K562 (cell line): ENCODE measurements around the gene GPR55. TPM values are rescaled to one million over a fixed set of nuclear protein-coding genes. Genes with fewer than 3 reads are reported as not detected.

Experiments
- ATAC-seq: fragments of 200-7000 bp; cut with Tn5 transposase; 3 replicates; pipeline ENCODE4 v1.9.1; 2020; ENCODE audit warnings: moderate library complexity
- BruUV-seq: library from RNA; stranded (reverse); fragments of 400-500 nt; replicated peaks from 2 replicates; lab custom pipeline; 2021; lab: Mats Ljungman, UMichigan
- CTCF ChIA-PET: fragments of 300-600 bp; formaldehyde crosslinking; extraction: SDS; loops from one replicate; lab custom pipeline; 2021; ENCODE audit warnings: low intra/inter-chr PET ratio; lab: Yijun Ruan, JAX
- POLR2A ChIA-PET: fragments of 300-600, 350-650 bp; sonication (Branson Sonifier 250); formaldehyde crosslinking; extraction: SDS; loops from one replicate; lab custom pipeline; 2021; ENCODE audit warnings: antibody characterized with exemption, inconsistent platforms; lab: Yijun Ruan, JAX
- DNase-seq, 4 experiments: peaks; one replicate each; pipeline versions ENCODE4 v3.0.0 to v3.0.0-alpha.2; 2011 to 2018; ENCODE audit warnings: low spot score in 3 of 4, mixed read lengths in 3 of 4; ENCODE audit errors: extremely low read depth in 1 of 4
- FAIRE-seq: peaks from 2 replicates; lab custom pipeline; 2011; peaks lifted over from hg19 to GRCh38; lab: Jason Lieb, UNC
- H2AFZ ChIP-seq: 2 replicates; pipeline ENCODE4 v1.6.0; 2011; ENCODE audit warnings: low read depth, low read length, control low read depth, inconsistent platforms
- H3K27ac ChIP-seq: fragments of 200-600 bp; 3 replicates; pipeline ENCODE4 v1.8.0; 2011; ENCODE audit warnings: low read depth, mild to moderate bottlenecking, control low read depth, inconsistent platforms, low read length, moderate library complexity, mixed read lengths; ENCODE audit errors: extremely low read depth
- H3K27me3 ChIP-seq, 2 experiments: fragments of 300-600 bp in 1 of 2; 2 replicates in 1 of 2; 3 replicates in 1 of 2; pipeline versions ENCODE4 v1.6.0 to v1.8.0; 2011; ENCODE audit warnings: inconsistent platforms in 2 of 2, low read length in 2 of 2, mild to moderate bottlenecking in 1 of 2, mixed read lengths in 1 of 2, moderate library complexity in 1 of 2; ENCODE audit not compliant: control insufficient read depth in 2 of 2, insufficient read depth in 2 of 2
- H3K36me3 ChIP-seq: fragments of 300-600 bp; 3 replicates; pipeline ENCODE4 v1.8.0; 2011; ENCODE audit warnings: mild to moderate bottlenecking, low read length, inconsistent platforms; ENCODE audit not compliant: control insufficient read depth, insufficient read depth
- H3K4me1 ChIP-seq, 2 experiments: fragments of 200-600 bp in 1 of 2; replicated peaks in 1 of 2; 2 replicates in 1 of 2; 3 replicates in 1 of 2; pipeline versions ENCODE4 v1.5.1 to v1.8.0; 2011; ENCODE audit warnings: inconsistent platforms in 2 of 2, low read length in 2 of 2, mild to moderate bottlenecking in 1 of 2, mixed read lengths in 1 of 2, moderate library complexity in 1 of 2; ENCODE audit not compliant: control insufficient read depth in 2 of 2, insufficient read depth in 2 of 2
- H3K4me2 ChIP-seq: 2 replicates; pipeline ENCODE4 v1.6.1; 2011; ENCODE audit warnings: low read length, control low read depth, inconsistent platforms, mixed read lengths; ENCODE audit not compliant: insufficient read depth
- H3K4me3 ChIP-seq: fragments of 200-600 bp; sonication (generic), shearing (Covaris generic); 2 replicates; pipeline ENCODE4 v1.5.1; 2016; ENCODE audit warnings: control low read depth, inconsistent platforms
- H3K79me2 ChIP-seq: fragments of 200-600 bp; 3 replicates; pipeline ENCODE4 v1.8.0; 2011; ENCODE audit warnings: low read length, inconsistent platforms; ENCODE audit not compliant: control insufficient read depth, insufficient read depth
- H3K9ac ChIP-seq, 2 experiments: 2 replicates each; pipeline versions ENCODE4 v1.6.0 to v1.6.1; 2011; ENCODE audit warnings: low read depth in 2 of 2, low read length in 2 of 2, control low read depth in 1 of 2, inconsistent platforms in 1 of 2, mild to moderate bottlenecking in 1 of 2, mixed read lengths in 1 of 2; ENCODE audit not compliant: insufficient read depth in 1 of 2
- H3K9me1 ChIP-seq: one replicate; pipeline ENCODE4 v1.6.0; 2011; ENCODE audit warnings: inconsistent platforms, mild to moderate bottlenecking, low read length, moderate library complexity; ENCODE audit not compliant: control insufficient read depth, insufficient read depth
- H3K9me3 ChIP-seq: replicated peaks from 2 replicates; pipeline ENCODE4 v1.5.1; 2011; ENCODE audit warnings: low read depth, low read length, inconsistent platforms; ENCODE audit not compliant: control insufficient read depth, insufficient read depth
- H4K20me1 ChIP-seq: replicated peaks from 2 replicates; pipeline ENCODE4 v1.6.1; 2011; ENCODE audit warnings: low read length, inconsistent platforms, mixed read lengths; ENCODE audit not compliant: control insufficient read depth, insufficient read depth
- E2F4 ChIP-seq: sonication (generic); formaldehyde crosslinking; IDR thresholded peaks from 2 replicates; pipeline ENCODE4 v1.8.0; 2022; ENCODE audit warnings: mild to moderate bottlenecking, low read depth, missing genetic modification reagents
- ELF1 ChIP-seq: fragments of 200-800 bp; sonication (Bioruptor generic); IDR thresholded peaks from 2 replicates; pipeline ENCODE4 v1.6.1; 2016; ENCODE audit warnings: missing genetic modification characterization, missing compliant biosample characterization
- GTF2F1 ChIP-seq: IDR thresholded peaks from 2 replicates; pipeline ENCODE4 v1.6.1; 2011; ENCODE audit warnings: low read depth, low read length, improper control_type of control experiment
- HDGF ChIP-seq: fragments of 450-650 bp; IDR thresholded peaks from 2 replicates; pipeline ENCODE4 v1.6.1; 2016
- HNRNPLL ChIP-seq: fragments of 200-400 bp; formaldehyde crosslinking; IDR thresholded peaks from 2 replicates; pipeline ENCODE4 v1.6.1; 2017; ENCODE audit warnings: low read length, low read depth, mild to moderate bottlenecking; ENCODE audit not compliant: poor library complexity, severe bottlenecking
- MCM2 ChIP-seq: fragments of 450-650 bp; IDR thresholded peaks from 2 replicates; pipeline ENCODE4 v1.6.1; 2017; ENCODE audit warnings: low read depth, mild to moderate bottlenecking
- MTA1 ChIP-seq: fragments of 450-650 bp; IDR thresholded peaks from 2 replicates; pipeline ENCODE4 v1.6.1; 2017; ENCODE audit warnings: borderline replicate concordance
- NRF1 ChIP-seq, 2 experiments: fragments of 450-650 bp; IDR thresholded peaks in 1 of 2; conservative IDR thresholded peaks in 1 of 2; 2 replicates each; pipeline ENCODE4 v1.6.1; 2014; ENCODE audit warnings: mild to moderate bottlenecking in 2 of 2
- POU5F1 ChIP-seq: fragments of 150-350 bp; IDR thresholded peaks from 2 replicates; pipeline ENCODE4 v1.6.1; 2014; ENCODE audit warnings: borderline replicate concordance, low read length, low read depth, mild to moderate bottlenecking; ENCODE audit not compliant: partially characterized antibody
- PRMT5 ChIP-seq: sonication (generic); formaldehyde crosslinking; IDR thresholded peaks from 2 replicates; pipeline ENCODE4 v1.5.0; 2020; ENCODE audit warnings: missing genetic modification reagents
- RAD21 ChIP-seq, 2 experiments: fragments of 250-450 bp in 1 of 2; fragments of 450-650 bp in 1 of 2; sonication (Bioruptor Pico) in 1 of 2; formaldehyde crosslinking in 1 of 2; IDR thresholded peaks in 1 of 2; conservative IDR thresholded peaks in 1 of 2; 2 replicates each; pipeline versions ENCODE4 v1.4.0 to v1.8.0; 2020 to 2022; ENCODE audit warnings: mild to moderate bottlenecking in 2 of 2, moderate library complexity in 1 of 2
- RUNX1 ChIP-seq: sonication (generic); IDR thresholded peaks from 2 replicates; pipeline ENCODE4 v1.6.1; 2016; ENCODE audit warnings: antibody characterized with exemption, low read depth
- SP2 ChIP-seq: IDR thresholded peaks from 2 replicates; pipeline ENCODE4 v1.6.1; 2011; ENCODE audit warnings: mild to moderate bottlenecking, low read depth, low read length, moderate library complexity; ENCODE audit not compliant: poor library complexity, severe bottlenecking; ENCODE audit errors: extremely low read depth
- ZFX ChIP-seq: sonication (generic); formaldehyde crosslinking; IDR thresholded peaks from 2 replicates; pipeline ENCODE4 v1.8.0; 2022; ENCODE audit warnings: mild to moderate bottlenecking, missing genetic modification reagents, moderate library complexity
- ZNF431 ChIP-seq: sonication (generic); formaldehyde crosslinking; IDR thresholded peaks from 2 replicates; pipeline ENCODE4 v1.8.0; 2022; ENCODE audit warnings: mild to moderate bottlenecking, missing genetic modification reagents
- ZNF592 ChIP-seq: fragments of 450-650 bp; IDR thresholded peaks from 2 replicates; pipeline ENCODE4 v1.6.1; 2017; ENCODE audit warnings: antibody characterized with exemption, mild to moderate bottlenecking
- ZNF780A ChIP-seq: fragments of 250-450 bp; sonication (Bioruptor Pico); IDR thresholded peaks from 2 replicates; pipeline ENCODE4 v1.5.0; 2021; ENCODE audit warnings: mild to moderate bottlenecking
- WGBS: fragments of 100-300 bp; shearing (Covaris generic); methylation state at CpG from one replicate; pipeline ENCODE4 v1.1.6; 2016; ENCODE audit warnings: low coverage, mixed read lengths; ENCODE audit not compliant: insufficient coverage; ENCODE audit errors: missing lambda C conversion rate; 5-methylcytosine and 5-hydroxymethylcytosine counted together
- in situ Hi-C: fragments of 300-500 bp; cut with MboI; formaldehyde crosslinking; loops from 4 replicates; pipeline ENCODE4 v1.15.0; 2018; ENCODE audit warnings: inconsistent platforms, mixed read lengths
- intact Hi-C: fragments of 100-400 bp; cut with micrococcal nuclease; formaldehyde crosslinking; loops from 2 replicates; pipeline ENCODE4 v1.14.2; 2022
- polyA plus RNA-seq, 8 experiments: library from polyadenylated mRNA; depleted of rRNA in 4 of 8; stranded (reverse) in 5 of 8; unstranded in 3 of 8; fragments of >200 nt; fragmentation: Nextera tagmentation in 2 of 8; fragmentation: Illumina TruSeq in 1 of 8; extraction: Ambion mirVana in 2 of 8; extraction: Trizol in 1 of 8; gene quantifications; 2 replicates each; pipeline versions ENCODE4 v1.2.1 to v1.2.3, GENCODE V29; 2011 to 2014; ENCODE audit warnings: inconsistent platforms in 1 of 8, missing spikeins in 1 of 8
- total RNA-seq, 7 experiments: library from RNA; depleted of rRNA in 6 of 7; stranded (reverse); fragments of >200 nt in 6 of 7; fragmentation: Illumina TruSeq in 2 of 7; extraction: Trizol in 2 of 7; gene quantifications; 2 replicates each; pipeline versions ENCODE4 v1.2.1 to v1.2.3, GENCODE V29; 2011 to 2021; ENCODE audit warnings: low replicate concordance in 1 of 7
- TF ChIP-seq, protein P1 (sequence below): fragments of 450-650 bp; formaldehyde crosslinking; IDR thresholded peaks from 2 replicates; pipeline ENCODE4 v1.4.0; 2020; ENCODE audit warnings: mild to moderate bottlenecking

Gene GPR55
- total and polyA plus RNA-seq, 9 of the 15 experiments (the other 6 are each of a cell fraction or from before 2014, with no cell fraction given), result 0.11 to 0.49 (median 0.27) TPM

DNA sequence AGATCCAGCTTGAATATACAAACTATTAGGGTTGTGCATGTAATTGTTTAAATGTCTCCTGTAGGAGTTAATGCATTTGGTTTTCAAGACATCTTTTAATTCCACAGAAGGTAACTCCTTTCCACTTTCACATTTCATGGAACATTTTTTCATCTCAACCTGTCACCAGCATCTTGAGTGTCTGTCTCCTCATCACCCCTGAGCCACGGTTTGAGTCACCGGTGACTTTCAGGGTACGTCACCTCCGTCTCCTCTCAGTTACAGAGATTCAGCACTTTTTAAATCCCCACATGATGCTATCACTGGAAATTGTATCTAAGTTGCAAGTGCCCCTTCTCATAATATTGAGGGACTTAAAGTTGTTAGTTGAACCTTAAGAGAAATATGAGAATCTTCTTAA, 25.3 kb downstream of the GPR55 start:
- Histone ChIP-seq H3K4me1 (no peaks in the 10 kb centered on the region; a peak in 2 of 5 replicates), H3K4me3 (no peak overlapping the region), H3K4me2 (no peak overlapping the region), H3K9ac (no peak overlapping the region), H3K27ac (no peak overlapping the region), H4K20me1 (no peaks in the 10 kb centered on the region), H2AFZ (no peak overlapping the region), H3K79me2 (no peaks in the 10 kb centered on the region), H3K27me3 (peaks cover 6 to 27% of the 10 kb centered on the region in 2 experiments; a peak in 4 of 5 replicates), H3K36me3 (no peaks in the 10 kb centered on the region), H3K9me1 (no peaks in the 10 kb centered on the region), H3K9me3 (no peaks in the 10 kb centered on the region)
- no peak for DNase-seq
- 0% methylated on average over 4 of the region's 4 CpGs for WGBS
- no peak for FAIRE-seq
- ChIA-PET CTCF (no interaction called here), POLR2A (no interaction called here)
- intact Hi-C loops, result loop anchor here (10.0 kb wide), 1 partner anchor 155 kb away; the partner anchor contains the start of gene PSMD1
- BruUV-seq, result no TSS peak
- ATAC-seq, result no peak
- in situ Hi-C loops, result no loop called here
- TF ChIP-seq, protein P1, sequence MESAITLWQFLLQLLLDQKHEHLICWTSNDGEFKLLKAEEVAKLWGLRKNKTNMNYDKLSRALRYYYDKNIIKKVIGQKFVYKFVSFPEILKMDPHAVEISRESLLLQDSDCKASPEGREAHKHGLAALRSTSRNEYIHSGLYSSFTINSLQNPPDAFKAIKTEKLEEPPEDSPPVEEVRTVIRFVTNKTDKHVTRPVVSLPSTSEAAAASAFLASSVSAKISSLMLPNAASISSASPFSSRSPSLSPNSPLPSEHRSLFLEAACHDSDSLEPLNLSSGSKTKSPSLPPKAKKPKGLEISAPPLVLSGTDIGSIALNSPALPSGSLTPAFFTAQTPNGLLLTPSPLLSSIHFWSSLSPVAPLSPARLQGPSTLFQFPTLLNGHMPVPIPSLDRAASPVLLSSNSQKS (CRISPR knock-in tag), result no peak
- TF ChIP-seq ZNF780A (CRISPR knock-in tag) (no peak), HNRNPLL (no peak), NRF1 (conservative IDR thresholded peaks at IDR 0.05 in 1 of 2, IDR thresholded peaks at IDR 0.05 in 1 of 2) (no peak), ZFX (CRISPR knock-in tag) (no peak), PRMT5 (no peak), ZNF431 (CRISPR knock-in tag) (no peak), ZNF592 (no peak), E2F4 (no peak), POU5F1 (no peak), MCM2 (no peak), MTA1 (no peak), HDGF (no peak), RAD21 (CRISPR knock-in tag; conservative IDR thresholded peaks at IDR 0.05 in 1 of 2, IDR thresholded peaks at IDR 0.05 in 1 of 2) (no peak), ELF1 (no peak), SP2 (no peak), GTF2F1 (no peak), RUNX1 (no peak)
